Central memory CD8-positive, alpha-beta T cell (primary cell): Measurements from ENCODE around the gene GLMN.

Experiments
- ATAC-seq: fragments of 150-1000 bp; cut with Tn5 transposase; replicated peaks from 2 replicates; pipeline ENCODE4 v1.10.0; 2022; ENCODE audit warnings: mild to moderate bottlenecking, moderate FRiP score, moderate number of reproducible peaks; ENCODE audit not compliant: poor library complexity, severe bottlenecking; ENCODE audit errors: extremely low read depth
- DNase-seq, 2 donors: peaks; one replicate each; pipeline ENCODE4 v3.0.0; 2021; ENCODE audit warnings: low spot score in 2 of 2
- H3K27ac Mint-ChIP-seq: one replicate; pipeline ENCODE4 v1.8.0; 2022; ENCODE audit warnings: low read depth, mild to moderate bottlenecking, moderate library complexity, mixed read lengths
- H3K27me3 Mint-ChIP-seq: one replicate; pipeline ENCODE4 v1.8.0; 2022; ENCODE audit warnings: mixed read lengths
- H3K36me3 Mint-ChIP-seq: one replicate; pipeline ENCODE4 v1.8.0; 2022; ENCODE audit warnings: mild to moderate bottlenecking, moderate library complexity, mixed read lengths; ENCODE audit not compliant: insufficient read depth
- H3K4me1 Mint-ChIP-seq: one replicate; pipeline ENCODE4 v1.8.0; 2022; ENCODE audit warnings: mixed read lengths
- H3K4me3 Mint-ChIP-seq: one replicate; pipeline ENCODE4 v1.8.0; 2022; ENCODE audit warnings: mild to moderate bottlenecking, moderate library complexity, mixed read lengths
- H3K9me3 Mint-ChIP-seq: one replicate; pipeline ENCODE4 v1.8.0; 2022; ENCODE audit warnings: mixed read lengths

Gene GLMN

DNA sequence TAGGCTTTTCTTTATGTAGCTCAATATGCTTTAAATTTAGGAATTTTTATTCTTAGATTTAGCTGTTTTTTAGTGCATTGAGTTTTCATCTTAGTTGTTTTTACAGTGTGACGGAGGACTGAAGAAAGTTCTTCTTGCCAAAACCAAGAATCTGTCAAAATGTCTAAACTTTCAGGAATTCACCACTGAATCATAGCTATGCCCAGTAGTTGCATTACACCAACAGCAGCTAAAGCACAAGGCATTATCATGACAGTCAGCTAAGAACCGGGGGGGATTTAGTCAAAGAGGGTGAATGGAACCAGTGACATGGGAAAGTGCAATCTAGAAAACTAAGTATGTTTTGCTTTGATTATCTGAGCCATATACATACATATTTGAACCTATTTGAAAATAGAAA, 87.6 kb downstream of the GLMN start:
- no peak for ATAC-seq
- Mint-ChIP-seq H3K4me1 (no peaks in the 10 kb centered on the region), H3K9me3 (no peaks in the 10 kb centered on the region), H3K27me3 (no peaks in the 10 kb centered on the region), H3K4me3 (no peak overlapping the region), H3K36me3 (no peaks in the 10 kb centered on the region), H3K27ac (no peak overlapping the region)
- no peak for DNase-seq

DNA sequence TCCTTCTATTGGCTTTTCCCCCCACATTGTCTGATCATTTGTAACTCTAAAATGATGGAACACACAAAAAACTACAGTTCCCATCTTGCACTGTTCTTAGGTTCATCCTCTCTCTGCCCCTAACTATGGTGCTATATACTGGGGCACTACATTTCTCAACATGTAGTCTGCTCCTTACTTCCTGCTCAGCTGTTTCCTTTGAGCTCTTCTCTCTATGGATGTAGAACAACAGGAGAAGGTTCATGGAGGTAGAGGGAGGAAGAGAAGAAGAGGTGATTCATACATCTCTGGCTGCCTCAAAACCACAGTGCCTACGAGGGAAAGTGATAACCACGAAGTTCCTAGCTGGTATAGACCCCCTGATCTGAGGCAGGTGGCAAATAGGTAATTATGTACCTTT, 88.1 kb downstream of the GLMN start:
- Mint-ChIP-seq H3K4me1 (no peaks in the 10 kb centered on the region), H3K36me3 (no peaks in the 10 kb centered on the region), H3K4me3 (no peak overlapping the region), H3K27me3 (no peaks in the 10 kb centered on the region), H3K9me3 (no peaks in the 10 kb centered on the region), H3K27ac (no peak overlapping the region)
- ATAC-seq (no peak), DNase-seq (no peak)

GRCh38 chr1:92203105-92203504, 95.7 kb downstream of the GLMN start:
- no peaks in the 10 kb centered on the region for H3K9me3 Mint-ChIP-seq
- H3K27me3 Mint-ChIP-seq = no peaks in the 10 kb centered on the region
- no peaks in the 10 kb centered on the region for H3K36me3 Mint-ChIP-seq
- H3K4me1 Mint-ChIP-seq = peaks cover 11% of the 10 kb centered on the region
- no peak overlapping the region for H3K4me3 Mint-ChIP-seq
- H3K27ac Mint-ChIP-seq = no peak overlapping the region
- no peak for ATAC-seq
- DNase-seq = no peak

DNA sequence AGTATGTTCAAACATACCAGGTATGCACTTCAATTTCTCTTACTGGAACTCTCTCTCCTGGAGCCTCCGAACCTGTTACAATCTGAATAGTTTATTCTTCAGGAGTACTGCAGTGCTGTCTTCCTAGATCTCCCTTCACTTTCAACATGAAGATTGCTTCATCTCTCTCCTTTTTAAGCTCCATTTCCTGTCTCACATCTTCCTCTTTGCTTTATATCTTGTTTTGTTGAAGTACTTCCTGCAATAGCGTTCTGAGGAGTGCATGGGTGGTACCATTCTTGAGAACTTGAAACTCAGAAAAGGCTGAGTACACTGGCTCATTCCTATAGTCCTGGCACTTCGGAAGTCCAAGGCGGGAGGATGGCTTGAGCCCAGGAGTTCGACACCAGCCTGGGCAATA, 96.8 kb downstream of the GLMN start:
- H3K27ac Mint-ChIP-seq = no peak overlapping the region
- H3K36me3 Mint-ChIP-seq = no peaks in the 10 kb centered on the region
- H3K4me1 Mint-ChIP-seq = peaks cover 11% of the 10 kb centered on the region
- H3K9me3 Mint-ChIP-seq = no peaks in the 10 kb centered on the region
- no peak for DNase-seq
- H3K4me3 Mint-ChIP-seq = no peak overlapping the region
- no peaks in the 10 kb centered on the region for H3K27me3 Mint-ChIP-seq
- ATAC-seq = no peak
